Activated naive CD8-positive, alpha-beta T cell (primary cell): ENCODE data around the gene NOX5.

Experiments used
- H3K27ac Mint-ChIP-seq: one replicate; pipeline ENCODE4 v1.8.0; 2021; ENCODE audit warnings: mixed read lengths
- H3K27me3 Mint-ChIP-seq: one replicate; pipeline ENCODE4 v1.8.0; 2021; ENCODE audit warnings: mixed read lengths
- H3K36me3 Mint-ChIP-seq: one replicate; pipeline ENCODE4 v1.8.0; 2021; ENCODE audit warnings: mixed read lengths
- H3K4me1 Mint-ChIP-seq: one replicate; pipeline ENCODE4 v1.8.0; 2021; ENCODE audit warnings: low read depth, mixed read lengths
- H3K4me3 Mint-ChIP-seq: one replicate; pipeline ENCODE4 v1.8.0; 2021; ENCODE audit warnings: mild to moderate bottlenecking, mixed read lengths
- H3K9me3 Mint-ChIP-seq: one replicate; pipeline ENCODE4 v1.8.0; 2021; ENCODE audit warnings: low read depth, mixed read lengths

The NOX5 gene

GRCh38 chr15:69025320-69025719 is 10.8 kb downstream of the NOX5 start:
- Mint-ChIP-seq H3K4me3 (no peak overlapping the region), H3K27ac (no peak overlapping the region), H3K4me1 (no peaks in the 10 kb centered on the region), H3K27me3 (peaks cover 5% of the 10 kb centered on the region), H3K9me3 (no peaks in the 10 kb centered on the region), H3K36me3 (no peaks in the 10 kb centered on the region)

- peaks cover 5% of the 10 kb centered on the region for H3K27me3 Mint-ChIP-seq
- H3K27ac Mint-ChIP-seq = no peak overlapping the region
- H3K4me3 Mint-ChIP-seq = no peak overlapping the region
- H3K9me3 Mint-ChIP-seq = no peaks in the 10 kb centered on the region
- no peaks in the 10 kb centered on the region for H3K36me3 Mint-ChIP-seq
- peaks cover 2% of the 10 kb centered on the region for H3K4me1 Mint-ChIP-seq
Observed at GRCh38 chr15:69026355-69026754, 11.9 kb downstream of the NOX5 start.

GRCh38 chr15:69027976-69028518 is 13.6 kb downstream of the NOX5 start:
- H3K27me3 Mint-ChIP-seq = peaks cover 5% of the 10 kb centered on the region
- no peak overlapping the region for H3K27ac Mint-ChIP-seq
- H3K36me3 Mint-ChIP-seq = no peaks in the 10 kb centered on the region
- H3K9me3 Mint-ChIP-seq = no peaks in the 10 kb centered on the region
- no peak overlapping the region for H3K4me3 Mint-ChIP-seq
- H3K4me1 Mint-ChIP-seq = peaks cover 5% of the 10 kb centered on the region

- Mint-ChIP-seq H3K27me3 (peaks cover 12% of the 10 kb centered on the region), H3K4me3 (peak overlapping the region; percentile 78), H3K27ac (no peak overlapping the region), H3K36me3 (no peaks in the 10 kb centered on the region), H3K4me1 (peaks cover 8% of the 10 kb centered on the region), H3K9me3 (no peaks in the 10 kb centered on the region)
Observed at GRCh38 chr15:69031013-69032001, 16.8 kb downstream of the NOX5 start.

GRCh38 chr15:69032031-69032430 is 17.5 kb downstream of the NOX5 start:
- H3K36me3 Mint-ChIP-seq = no peaks in the 10 kb centered on the region
- peaks cover 8% of the 10 kb centered on the region for H3K4me1 Mint-ChIP-seq
- H3K4me3 Mint-ChIP-seq = peak overlapping the region; percentile 78
- H3K9me3 Mint-ChIP-seq = no peaks in the 10 kb centered on the region
- H3K27me3 Mint-ChIP-seq = peaks cover 13% of the 10 kb centered on the region
- H3K27ac Mint-ChIP-seq = no peak overlapping the region

- peaks cover 16% of the 10 kb centered on the region for H3K27me3 Mint-ChIP-seq
- no peak overlapping the region for H3K4me3 Mint-ChIP-seq
- no peak overlapping the region for H3K27ac Mint-ChIP-seq
- H3K4me1 Mint-ChIP-seq = peaks cover 8% of the 10 kb centered on the region
- H3K9me3 Mint-ChIP-seq = no peaks in the 10 kb centered on the region
- no peaks in the 10 kb centered on the region for H3K36me3 Mint-ChIP-seq
Observed at GRCh38 chr15:69032703-69033373, 18.3 kb downstream of the NOX5 start.

- no peak overlapping the region for H3K4me3 Mint-ChIP-seq
- peaks cover 15% of the 10 kb centered on the region for H3K27me3 Mint-ChIP-seq
- no peak overlapping the region for H3K27ac Mint-ChIP-seq
Observed at GRCh38 chr15:69034352-69034751, 19.9 kb downstream of the NOX5 start.

GRCh38 chr15:69035205-69035917 is 20.9 kb downstream of the NOX5 start:
- peaks cover 13% of the 10 kb centered on the region for H3K27me3 Mint-ChIP-seq
- H3K4me3 Mint-ChIP-seq = no peak overlapping the region
- no peaks in the 10 kb centered on the region for H3K36me3 Mint-ChIP-seq
- peaks cover 8% of the 10 kb centered on the region for H3K4me1 Mint-ChIP-seq
- no peak overlapping the region for H3K27ac Mint-ChIP-seq
- no peaks in the 10 kb centered on the region for H3K9me3 Mint-ChIP-seq

More at GRCh38 chr15:69034352-69034751, 19.9 kb downstream of the NOX5 start:
- Mint-ChIP-seq H3K4me1 (peaks cover 8% of the 10 kb centered on the region), H3K9me3 (no peaks in the 10 kb centered on the region), H3K36me3 (no peaks in the 10 kb centered on the region)

GRCh38 chr15:69035918-69036258 is 21.4 kb downstream of the NOX5 start:
- Mint-ChIP-seq H3K36me3 (no peaks in the 10 kb centered on the region), H3K4me3 (no peak overlapping the region), H3K4me1 (peaks cover 8% of the 10 kb centered on the region), H3K27me3 (peaks cover 13% of the 10 kb centered on the region), H3K27ac (no peak overlapping the region), H3K9me3 (no peaks in the 10 kb centered on the region)

GRCh38 chr15:69036826-69037225 is 22.3 kb downstream of the NOX5 start:
- Mint-ChIP-seq H3K27me3 (peaks cover 13% of the 10 kb centered on the region), H3K27ac (no peak overlapping the region), H3K4me1 (peaks cover 5% of the 10 kb centered on the region), H3K36me3 (no peaks in the 10 kb centered on the region), H3K9me3 (no peaks in the 10 kb centered on the region), H3K4me3 (no peak overlapping the region)

GRCh38 chr15:69037482-69037881 is 23.0 kb downstream of the NOX5 start:
- H3K4me1 Mint-ChIP-seq = peaks cover 2% of the 10 kb centered on the region
- no peak overlapping the region for H3K4me3 Mint-ChIP-seq
- peaks cover 13% of the 10 kb centered on the region for H3K27me3 Mint-ChIP-seq
- H3K9me3 Mint-ChIP-seq = no peaks in the 10 kb centered on the region
- H3K27ac Mint-ChIP-seq = no peak overlapping the region
- no peaks in the 10 kb centered on the region for H3K36me3 Mint-ChIP-seq

- H3K36me3 Mint-ChIP-seq = no peaks in the 10 kb centered on the region
- H3K9me3 Mint-ChIP-seq = no peaks in the 10 kb centered on the region
- peaks cover 13% of the 10 kb centered on the region for H3K27me3 Mint-ChIP-seq
- no peak overlapping the region for H3K27ac Mint-ChIP-seq
- H3K4me1 Mint-ChIP-seq = peaks cover 2% of the 10 kb centered on the region
- no peak overlapping the region for H3K4me3 Mint-ChIP-seq
Observed at GRCh38 chr15:69037977-69038376, 23.5 kb downstream of the NOX5 start.

- Mint-ChIP-seq H3K36me3 (no peaks in the 10 kb centered on the region), H3K27me3 (peaks cover 13% of the 10 kb centered on the region), H3K27ac (no peak overlapping the region), H3K4me3 (no peak overlapping the region), H3K9me3 (no peaks in the 10 kb centered on the region), H3K4me1 (peaks cover 2% of the 10 kb centered on the region)
Observed at GRCh38 chr15:69038508-69038907, 24.0 kb downstream of the NOX5 start.

- Mint-ChIP-seq H3K27ac (no peak overlapping the region), H3K4me1 (no peaks in the 10 kb centered on the region), H3K36me3 (no peaks in the 10 kb centered on the region), H3K9me3 (no peaks in the 10 kb centered on the region), H3K27me3 (peaks cover 11% of the 10 kb centered on the region), H3K4me3 (no peak overlapping the region)
Observed at GRCh38 chr15:69039516-69040225, 25.2 kb downstream of the NOX5 start.
